Stimulated activated CD8-positive, alpha-beta memory T cell treated with anti-CD3 and anti-CD28 coated beads, Interleukin-4, amount 100 ng/mL, for 48 hours (primary cell): ENCODE measurements around the gene KCNA4.
"Not testable (repeated sequence)": the region's sequence is repeated elsewhere in the genome, so short reads cannot be mapped to it uniquely, and the experiment has no call there.

Source experiments
- DNase-seq: peaks from one replicate; pipeline ENCODE4 v3.0.0-alpha.2; 2020

The KCNA4 gene

GRCh38 chr11:30016588-30017363 lies at the start of gene KCNA4:
KCNA4 (minus strand) TSS chr11:30017030; CDS start chr11:30012678, 4,352 bp downstream.
- peak; percentile 26 for DNase-seq

- no peak for DNase-seq
Measured at GRCh38 chr11:30062103-30062502, 45.3 kb upstream of the KCNA4 start.

DNA sequence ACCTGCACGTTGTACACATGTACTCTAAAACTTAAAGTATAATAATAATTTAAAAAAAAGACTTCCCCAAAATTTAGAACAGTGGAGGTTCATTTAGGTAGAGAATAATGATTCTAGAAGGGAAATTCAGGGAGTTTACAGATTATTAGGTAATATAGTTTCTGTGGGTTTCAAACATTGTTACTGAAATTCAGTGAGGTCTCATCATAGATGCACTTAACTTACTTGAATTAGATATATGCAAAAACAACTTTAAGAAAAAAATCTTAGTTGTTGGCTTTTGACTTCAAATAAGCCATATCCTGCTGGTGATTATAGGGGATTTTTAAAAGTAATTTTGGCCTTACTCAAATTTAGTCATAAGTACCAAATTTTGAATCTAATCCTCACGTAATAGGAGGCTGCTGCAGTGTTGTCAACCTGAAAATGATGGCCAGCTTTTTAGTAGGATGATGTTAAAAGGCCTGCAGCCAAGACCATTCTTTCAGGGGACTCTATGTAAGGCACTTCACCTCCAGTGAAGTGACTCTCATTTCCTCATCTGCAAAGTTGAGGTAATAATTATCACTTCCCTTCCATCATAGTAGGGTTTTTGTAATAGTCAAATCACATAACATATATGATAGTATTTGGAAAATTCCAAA lies 42.5 kb upstream of the KCNA4 start:
- no peak for DNase-seq

DNA sequence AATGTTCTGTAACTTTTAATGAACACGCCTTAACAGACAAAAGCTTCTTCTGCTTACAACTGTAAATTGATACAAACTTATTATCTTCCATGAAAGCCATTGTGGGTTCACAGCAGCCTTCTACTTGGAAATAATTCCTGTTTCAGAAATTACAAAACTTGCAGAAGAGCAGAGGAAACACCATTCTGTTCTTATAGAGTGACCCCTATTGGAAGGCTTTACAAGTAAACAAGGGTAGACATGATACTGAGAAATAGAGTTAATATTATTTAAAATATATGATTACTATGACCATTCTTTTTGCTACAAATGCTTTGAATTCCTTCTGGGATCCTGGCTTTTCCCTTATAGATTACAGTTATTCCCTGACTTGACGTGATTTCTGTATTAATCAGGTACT lies 32.4 kb upstream of the KCNA4 start:
- DNase-seq, result no peak

DNA sequence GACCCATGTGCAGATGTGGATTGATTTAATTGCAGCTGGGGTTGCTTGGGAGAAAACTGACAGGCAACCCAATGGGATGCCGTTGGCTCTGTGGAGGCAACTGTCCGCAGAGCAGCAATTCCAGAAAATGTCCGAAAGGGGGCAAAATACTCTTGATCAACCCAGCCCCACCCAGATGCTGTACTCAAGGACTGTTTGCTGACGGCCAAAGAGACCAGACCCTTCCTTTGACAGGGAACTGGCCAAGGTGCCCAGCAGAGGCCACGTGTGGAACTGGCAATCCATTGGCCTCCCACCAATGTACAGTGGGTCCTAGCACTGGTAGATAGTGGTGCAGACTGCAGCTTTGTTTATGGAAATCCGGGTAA lies 29.7 kb upstream of the KCNA4 start:
- DNase-seq, result no peak

DNA sequence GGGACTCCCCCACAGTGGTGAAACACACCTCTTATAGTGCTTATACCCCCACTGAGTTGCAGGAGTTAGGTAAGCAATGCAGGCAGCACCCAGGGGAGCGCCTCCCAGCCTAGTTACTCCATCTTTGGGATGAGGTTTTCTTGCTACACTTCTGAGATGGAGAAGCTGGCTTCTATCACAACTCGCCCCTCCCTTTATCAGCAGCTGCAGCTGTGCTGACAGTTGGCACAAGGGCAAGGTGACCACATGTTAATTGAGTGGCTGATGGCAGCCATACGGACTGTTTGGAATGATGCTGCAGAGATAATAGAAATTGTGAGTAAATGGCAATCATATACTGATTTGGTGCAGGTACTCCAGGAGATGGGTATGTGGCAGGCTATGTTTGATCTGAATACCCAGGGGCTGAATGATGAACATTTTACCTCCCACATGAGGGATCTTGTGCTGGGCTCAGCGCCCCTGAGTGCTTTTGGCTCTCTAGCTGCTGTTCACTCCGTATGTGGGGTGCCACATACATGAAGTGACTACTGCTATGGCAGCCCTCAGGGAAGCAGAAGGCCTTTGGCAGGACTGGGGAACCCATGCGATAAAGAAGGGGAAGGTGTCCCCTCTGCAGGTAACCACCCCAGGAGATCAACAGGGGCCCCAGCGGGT lies 29.2 kb upstream of the KCNA4 start:
- DNase-seq, result no peak

DNA sequence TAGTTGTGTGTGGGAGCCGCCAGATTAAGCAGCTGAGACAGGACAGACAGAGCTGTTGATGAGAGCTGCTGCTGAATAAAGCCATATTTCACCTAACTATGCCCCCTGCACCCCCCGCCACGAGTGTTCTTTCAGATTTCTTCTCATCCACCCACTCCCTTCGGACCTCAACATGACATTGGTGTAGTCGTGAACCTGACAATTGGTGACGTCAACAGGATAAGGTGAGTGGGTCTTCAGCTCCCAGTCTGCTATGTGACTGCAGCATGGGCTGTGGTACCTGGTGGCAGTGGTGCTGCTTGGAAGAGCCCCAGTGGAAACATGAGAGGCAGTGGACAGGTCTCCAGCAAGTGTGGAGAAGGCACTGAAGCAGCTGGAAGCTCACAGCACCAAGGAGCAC lies 28.3 kb upstream of the KCNA4 start:
- DNase-seq, result no peak

- no peak for DNase-seq
Measured at GRCh38 chr11:30041171-30041570, 24.3 kb upstream of the KCNA4 start.

DNA sequence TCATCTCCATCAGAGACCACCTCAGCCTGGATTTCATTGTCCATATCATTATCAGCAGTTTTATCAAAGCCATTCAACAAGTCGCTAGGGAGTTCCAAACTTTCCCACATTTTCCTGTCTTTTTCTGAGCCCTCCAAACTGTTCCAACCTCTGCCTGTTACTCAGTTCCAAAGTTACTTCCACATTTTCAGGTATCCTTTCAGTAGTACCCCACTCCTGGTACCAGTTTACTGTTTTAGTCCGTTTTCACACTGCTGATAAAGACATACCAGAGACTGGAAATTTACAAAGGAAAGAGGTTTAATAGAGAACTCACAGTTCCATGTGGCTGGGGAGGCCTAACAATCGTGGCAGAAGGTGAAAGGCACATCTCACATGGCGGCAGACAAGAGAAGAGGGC lies 17.9 kb upstream of the KCNA4 start:
- DNase-seq, result not testable (repeated sequence)

DNA sequence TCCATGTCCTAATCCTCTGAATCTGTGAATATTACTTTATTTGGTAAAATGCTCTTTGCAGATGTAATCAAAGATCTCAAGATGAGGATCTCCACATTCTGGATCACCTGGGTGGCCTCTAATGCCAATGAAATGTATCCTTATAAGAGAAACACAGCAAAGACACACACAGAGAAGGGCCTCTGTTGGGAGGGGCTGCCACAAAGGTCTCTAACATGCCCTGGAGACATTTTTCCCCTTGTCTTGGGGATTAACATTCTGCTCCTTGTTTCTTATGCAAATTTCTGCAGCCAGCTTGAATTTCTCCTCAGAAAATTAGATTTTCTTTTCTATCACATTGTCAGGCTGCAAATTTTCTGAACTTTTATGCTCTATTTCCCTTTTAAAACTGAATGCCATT lies 17.3 kb upstream of the KCNA4 start:
- not testable (repeated sequence) for DNase-seq

GRCh38 chr11:30025396-30026139 lies 8.7 kb upstream of the KCNA4 start:
- DNase-seq, result no peak

DNA sequence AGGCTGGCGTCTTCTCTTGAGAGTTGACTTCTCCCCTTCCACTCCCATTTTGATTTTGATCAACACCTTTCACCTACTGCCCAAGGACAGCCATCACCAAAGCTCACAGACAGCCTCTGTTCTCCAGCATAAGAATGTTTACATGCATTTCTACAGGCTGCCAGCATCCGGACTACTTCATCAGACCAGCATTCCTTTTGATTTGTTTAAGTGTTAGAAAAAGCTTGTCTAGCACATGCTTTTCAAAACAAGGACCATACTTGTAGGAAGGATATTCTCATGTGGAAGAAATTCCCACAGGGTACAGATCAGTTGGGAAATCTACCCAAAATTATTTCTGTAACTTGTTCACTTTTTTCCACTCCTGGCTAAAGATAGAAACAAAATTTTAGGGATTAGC lies 6.2 kb upstream of the KCNA4 start:
- DNase-seq, result no peak

GRCh38 chr11:30019481-30019880 lies 2.7 kb upstream of the KCNA4 start:
- no peak for DNase-seq

GRCh38 chr11:30018495-30018894 lies 1.7 kb upstream of the KCNA4 start:
- no peak for DNase-seq

DNA sequence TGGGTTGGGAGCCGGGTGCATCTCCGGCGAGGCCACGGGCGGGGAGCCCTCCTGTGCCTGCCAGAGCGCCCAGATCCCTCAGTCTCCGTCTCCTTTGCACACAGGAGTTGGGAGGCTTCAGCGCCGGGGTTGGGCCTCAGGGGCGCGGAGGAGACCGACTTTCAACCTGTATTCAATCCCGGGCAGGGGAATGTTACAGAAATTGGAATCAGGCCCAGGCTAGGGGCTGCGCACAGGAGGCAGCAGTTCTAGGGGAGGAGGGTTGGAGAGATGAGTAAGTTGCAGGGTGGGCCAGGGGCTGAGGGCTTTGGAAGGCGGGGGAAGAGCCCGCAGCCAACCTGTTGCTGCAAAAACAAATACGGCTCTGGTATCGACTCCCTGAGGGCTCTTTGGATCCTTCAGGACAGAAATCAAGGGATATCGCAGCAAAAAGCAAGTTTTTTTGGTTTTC lies 640 bp upstream of the KCNA4 start:
- no peak for DNase-seq

GRCh38 chr11:30015725-30016412 lies 961 bp downstream of the KCNA4 start:
- DNase-seq, result no peak

DNA sequence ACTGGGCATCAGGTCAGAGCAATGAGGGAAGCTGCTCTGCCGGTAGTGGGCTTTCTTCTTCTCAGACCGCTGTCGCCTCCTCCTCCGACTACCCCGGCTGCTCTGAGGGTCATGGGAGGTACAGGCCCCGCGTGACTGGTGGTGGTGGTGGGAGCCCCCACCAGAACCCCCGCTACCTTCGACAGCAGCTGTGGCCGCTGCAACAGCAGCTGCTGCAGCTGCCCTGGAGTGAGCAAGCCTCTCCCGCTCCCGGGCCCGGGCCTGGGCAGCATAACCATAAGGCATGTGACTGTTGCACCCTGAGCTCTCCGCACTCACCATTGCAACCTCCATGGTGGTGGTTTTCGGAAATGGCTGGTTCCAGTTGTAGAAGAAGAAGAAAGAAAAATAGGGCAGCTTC lies 4.5 kb downstream of the KCNA4 start:
- DNase-seq, result no peak

DNA sequence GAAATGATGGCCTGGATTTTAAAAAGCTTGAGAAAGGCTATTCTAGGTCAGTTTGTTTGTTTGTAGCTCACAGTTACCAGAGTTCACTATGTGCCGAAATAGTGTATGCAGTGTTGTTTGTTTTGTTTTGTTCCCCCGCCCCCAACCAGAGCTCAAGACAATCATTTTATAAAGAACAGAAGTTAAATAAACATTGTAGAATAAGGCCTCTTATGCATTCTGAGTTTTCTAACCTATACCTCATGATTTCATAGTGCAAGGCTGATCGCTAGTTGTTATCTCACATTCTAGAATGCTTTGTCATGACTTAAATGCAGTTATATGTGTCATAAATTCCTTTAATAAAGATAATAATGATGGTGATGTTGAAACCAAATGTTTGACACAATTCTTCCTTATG lies 7.8 kb downstream of the KCNA4 start:
- DNase-seq, result no peak

DNA sequence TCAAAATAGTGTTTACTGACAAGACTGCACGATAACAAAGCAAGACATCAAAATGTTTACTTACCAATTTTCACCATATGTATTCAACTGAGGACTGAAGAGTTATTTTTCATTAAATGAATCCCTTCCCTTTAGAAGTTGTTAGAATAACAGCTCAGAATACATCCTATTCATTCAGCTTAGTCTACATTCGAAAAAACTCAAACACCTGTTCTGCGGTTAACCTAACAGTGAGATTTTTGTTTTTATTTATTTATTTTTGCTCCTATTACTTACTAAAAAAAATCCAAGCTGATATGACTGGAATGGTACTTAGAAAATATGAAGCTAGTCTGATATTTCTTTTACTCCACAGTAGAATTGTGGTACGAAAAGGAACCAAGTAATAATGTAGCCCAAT lies 10.0 kb downstream of the KCNA4 start:
- no peak for DNase-seq

DNA sequence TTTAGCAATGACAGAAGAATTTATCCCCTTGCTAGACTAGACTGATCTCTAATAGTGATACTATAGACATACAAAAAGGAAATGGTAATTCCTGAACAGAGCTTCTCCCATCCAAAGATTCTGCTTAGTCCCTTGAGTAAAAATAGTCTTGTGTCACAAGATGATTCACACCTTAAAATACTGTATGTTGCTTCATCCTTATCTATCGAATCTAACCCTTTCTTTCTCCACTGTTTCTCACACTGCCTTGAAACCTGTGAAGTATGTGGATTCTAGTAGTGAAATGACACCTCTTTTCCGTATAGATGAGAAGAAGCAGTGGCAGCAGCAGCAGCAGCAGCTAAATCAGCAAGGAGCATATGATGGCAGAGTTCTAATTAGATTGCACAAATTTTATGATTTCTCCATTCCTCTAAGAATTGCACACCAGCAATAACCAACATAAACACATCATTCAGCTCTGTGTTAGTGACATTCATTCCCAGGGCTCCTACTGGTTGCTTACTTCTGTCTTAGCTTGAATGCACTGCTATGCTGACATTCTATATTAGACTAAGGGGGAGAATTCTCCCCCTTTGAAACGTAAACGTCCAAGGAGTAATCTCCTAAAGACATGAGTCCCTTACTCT lies 14.6 kb downstream of the KCNA4 start:
- DNase-seq, result no peak

- no peak for DNase-seq
Measured at GRCh38 chr11:30000986-30001750, 15.7 kb downstream of the KCNA4 start.

- no peak for DNase-seq
Measured at GRCh38 chr11:29996016-29996415, 20.8 kb downstream of the KCNA4 start.
